Measurements from ENCODE around the gene KHDC4. TPM values are rescaled to one million over a fixed set of nuclear protein-coding genes. Genes with fewer than 3 reads are reported as not detected.

KHDC4 gene
- total and polyA plus RNA-seq, 9 of the 15 experiments (the other 6 are each of a cell fraction or from before 2014, with no cell fraction given): 12.1 to 185 (median 65.6) TPM

- TF ChIP-seq KDM1A (IDR thresholded peaks at IDR 0.05) (no peak), PCBP2 (IDR thresholded peaks at IDR 0.05; ENCODE audit: low read depth, low read length, poor library complexity, severe bottlenecking) (no peak), SFPQ (IDR thresholded peaks at IDR 0.05; ENCODE audit: low read depth, low read length) (no peak), NCOA4 (IDR thresholded peaks at IDR 0.05; ENCODE audit: partially characterized antibody) (no peak), ZNF583 (CRISPR knock-in tag; IDR thresholded peaks at IDR 0.05) (no peak), ELK1 (CRISPR knock-in tag; IDR thresholded peaks at IDR 0.05) (no peak), PHB (CRISPR knock-in tag; IDR thresholded peaks at IDR 0.05) (no peak), PHF21A (IDR thresholded peaks at IDR 0.05; ENCODE audit: borderline replicate concordance, low read depth) (no peak), CHD1 (IDR thresholded peaks at IDR 0.05; ENCODE audit: low read length) (no peak), DACH1 (IDR thresholded peaks at IDR 0.05; ENCODE audit: partially characterized antibody) (no peak), BCOR (IDR thresholded peaks at IDR 0.05) (no peak), GTF2B (IDR thresholded peaks at IDR 0.05; ENCODE audit: extremely low read depth, insufficient read length) (no peak), SP2 (IDR thresholded peaks at IDR 0.05; ENCODE audit: extremely low read depth, low read depth, low read length, poor library complexity, severe bottlenecking) (no peak), ATF4 (CRISPR knock-in tag; IDR thresholded peaks at IDR 0.05) (peak; percentile 89), SUPT5H (IDR thresholded peaks at IDR 0.05) (no peak), L3MBTL2 (IDR thresholded peaks at IDR 0.05) (peak; percentile 36; the same call in 1 of the 2 replicates), CHCHD3 (CRISPR knock-in tag; IDR thresholded peaks at IDR 0.05) (no peak), STAT5B (CRISPR knock-in tag; IDR thresholded peaks at IDR 0.05) (no peak), ZNF655 (CRISPR knock-in tag; IDR thresholded peaks at IDR 0.05) (no peak), SPI1 (IDR thresholded peaks at IDR 0.05; ENCODE audit: borderline replicate concordance, low read depth, low read length) (no peak), BMI1 (IDR thresholded peaks at IDR 0.05; ENCODE audit: low read length) (no peak), ZNF77 (CRISPR knock-in tag; IDR thresholded peaks at IDR 0.05) (no peak), PTBP1 (IDR thresholded peaks at IDR 0.05; ENCODE audit: low read depth, low read length) (no peak), NR2F6 (CRISPR knock-in tag; IDR thresholded peaks at IDR 0.05) (no peak), CBX5 (IDR thresholded peaks at IDR 0.05; ENCODE audit: borderline replicate concordance, low read depth) (no peak)
Observed at GRCh38 chr1:155983191-155984024, 49.2 kb upstream of the KHDC4 start (continued).

All from K562 (cell line).